Uterus (tissue), 4 donors: Measurements from ENCODE around the gene PDP2. TPM values are rescaled to one million over a fixed set of nuclear protein-coding genes. Genes with fewer than 3 reads are reported as not detected.

Source experiments
- DNase-seq, 2 donors: peaks; one replicate each; pipeline ENCODE4 v3.0.0-alpha.2; 2019 to 2020
- H3K27ac ChIP-seq, 2 donors: fragments of 200-600 bp; sonication (generic); 1 replicate in 1 of 2; 2 replicates in 1 of 2; pipeline ENCODE4 v1.5.1; 2016 to 2018
- H3K27me3 ChIP-seq, 2 donors: fragments of 200-600 bp; sonication (generic); one replicate each; pipeline ENCODE4 v1.5.1; 2018 to 2019; ENCODE audit warnings: control low read depth in 1 of 2
- H3K36me3 ChIP-seq, 2 donors: fragments of 200-600 bp; sonication (generic); one replicate each; pipeline ENCODE4 v1.5.1; 2019; ENCODE audit warnings: control low read depth in 1 of 2
- H3K4me1 ChIP-seq, 2 donors: fragments of 200-600 bp; sonication (generic); one replicate each; pipeline ENCODE4 v1.5.1; 2018 to 2019; ENCODE audit warnings: control low read depth in 1 of 2
- H3K4me3 ChIP-seq, 2 donors: fragments of 200-600 bp; sonication (generic); 1 replicate in 1 of 2; 2 replicates in 1 of 2; pipeline ENCODE4 v1.5.1; 2018 to 2019; ENCODE audit warnings: mild to moderate bottlenecking in 1 of 2
- H3K9me3 ChIP-seq, 2 donors: fragments of 200-600 bp; sonication (generic); one replicate each; pipeline ENCODE4 v1.5.1; 2019; ENCODE audit warnings: control low read depth in 1 of 2
- CTCF ChIP-seq, 4 experiments: fragments of 200-600 bp in 2 of 4; fragments of 450-650 bp in 2 of 4; sonication (generic) in 2 of 4; IDR thresholded peaks; one replicate each; pipeline ENCODE4 v1.5.1; 2016 to 2019; ENCODE audit warnings: antibody characterized with exemption in 4 of 4, mild to moderate bottlenecking in 2 of 4, moderate library complexity in 1 of 4
- POLR2A ChIP-seq, 2 donors: fragments of 450-650 bp; IDR thresholded peaks; one replicate each; pipeline ENCODE4 v1.6.1; 2016; ENCODE audit warnings: antibody characterized with exemption in 2 of 2, mild to moderate bottlenecking in 1 of 2, moderate library complexity in 1 of 2
- intact Hi-C: fragments of 100-400 bp; cut with DNase I; formaldehyde crosslinking; loops from one replicate; pipeline ENCODE4 v1.15.1; 2023; ENCODE audit warnings: low total_unique reads
- total RNA-seq, 4 donors: library from RNA; depleted of rRNA in 3 of 4; stranded (reverse); fragments of >200 nt in 3 of 4; gene quantifications; one replicate each; pipeline versions ENCODE4 v1.1.0 to v1.2.4, GENCODE V29; 2014 to 2023
- donor health status: DM: yes; HTN: yes; CAD: no.

PDP2 gene
- total RNA-seq, 4 donors from 2014 or later: 0.77 to 20.5 (median 6.3) TPM

GRCh38 chr16:66853261-66854139 is 26.8 kb upstream of the PDP2 start:
- Histone ChIP-seq H3K9me3 (no peaks in the 10 kb centered on the region), H3K36me3 (no peaks in the 10 kb centered on the region), H3K4me1 (no peaks in the 10 kb centered on the region), H3K4me3 (no peak overlapping the region), H3K27ac (no peak overlapping the region), H3K27me3 (no peaks in the 10 kb centered on the region)
- no peak for TF ChIP-seq CTCF (IDR thresholded peaks at IDR 0.05)
- TF ChIP-seq POLR2A (IDR thresholded peaks at IDR 0.05): no peak
- intact Hi-C loops: no loop called here
- no peak for DNase-seq

- TF ChIP-seq POLR2A (IDR thresholded peaks at IDR 0.05) (no peak), CTCF (IDR thresholded peaks at IDR 0.05) (no peak)
- H3K36me3 ChIP-seq: no peaks in the 10 kb centered on the region
- no peak for DNase-seq
Measured at GRCh38 chr16:66856184-66856730, 24.1 kb upstream of the PDP2 start.

GRCh38 chr16:66856801-66857200 is 23.5 kb upstream of the PDP2 start:
- H3K27ac ChIP-seq: no peak overlapping the region
- no peaks in the 10 kb centered on the region for H3K4me1 ChIP-seq
- H3K27me3 ChIP-seq: no peaks in the 10 kb centered on the region
- H3K9me3 ChIP-seq: no peaks in the 10 kb centered on the region
- DNase-seq: no peak
- H3K4me3 ChIP-seq: no peak overlapping the region
- TF ChIP-seq CTCF (IDR thresholded peaks at IDR 0.05) (no peak), POLR2A (IDR thresholded peaks at IDR 0.05) (no peak)
- no peaks in the 10 kb centered on the region for H3K36me3 ChIP-seq
- intact Hi-C loops: no loop called here

More at GRCh38 chr16:66856184-66856730, 24.1 kb upstream of the PDP2 start:
- Histone ChIP-seq H3K9me3 (no peaks in the 10 kb centered on the region), H3K27me3 (no peaks in the 10 kb centered on the region), H3K4me1 (no peaks in the 10 kb centered on the region), H3K4me3 (no peak overlapping the region), H3K27ac (no peak overlapping the region)
- intact Hi-C loops: no loop called here

- Histone ChIP-seq H3K27me3 (no peaks in the 10 kb centered on the region), H3K9me3 (no peaks in the 10 kb centered on the region), H3K4me1 (no peaks in the 10 kb centered on the region), H3K36me3 (no peaks in the 10 kb centered on the region), H3K27ac (no peak overlapping the region), H3K4me3 (no peak overlapping the region)
- no peak for TF ChIP-seq CTCF (IDR thresholded peaks at IDR 0.05)
- TF ChIP-seq POLR2A (IDR thresholded peaks at IDR 0.05): no peak
- no peak for DNase-seq
- intact Hi-C loops: no loop called here
Measured at GRCh38 chr16:66857437-66857836, 22.9 kb upstream of the PDP2 start.

- DNase-seq: no peak
- no peaks in the 10 kb centered on the region for H3K36me3 ChIP-seq
- H3K9me3 ChIP-seq: no peaks in the 10 kb centered on the region
- no peaks in the 10 kb centered on the region for H3K4me1 ChIP-seq
- intact Hi-C loops: no loop called here
- TF ChIP-seq CTCF (IDR thresholded peaks at IDR 0.05) (no peak), POLR2A (IDR thresholded peaks at IDR 0.05) (no peak)
- no peak overlapping the region for H3K4me3 ChIP-seq
- H3K27ac ChIP-seq: no peak overlapping the region
- H3K27me3 ChIP-seq: no peaks in the 10 kb centered on the region
Measured at GRCh38 chr16:66858740-66859396, 21.4 kb upstream of the PDP2 start.
